ENCODE data around the gene BLOC1S4.
"Not testable (repeated sequence)": the region's sequence is repeated elsewhere in the genome, so short reads cannot be mapped to it uniquely, and the experiment has no call there.

Gene BLOC1S4, protein sequence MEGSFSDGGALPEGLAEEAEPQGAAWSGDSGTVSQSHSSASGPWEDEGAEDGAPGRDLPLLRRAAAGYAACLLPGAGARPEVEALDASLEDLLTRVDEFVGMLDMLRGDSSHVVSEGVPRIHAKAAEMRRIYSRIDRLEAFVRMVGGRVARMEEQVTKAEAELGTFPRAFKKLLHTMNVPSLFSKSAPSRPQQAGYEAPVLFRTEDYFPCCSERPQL

GRCh38 chr4:6716018-6716911 lies at the start of gene BLOC1S4:
Gene BLOC1S4, plus strand, starts transcription at chr4:6716174. Its CDS starts 36 bp downstream, at chr4:6716210.
- peak; percentile 94 for DNase-seq (ENCODE audit: low spot score)

DNA sequence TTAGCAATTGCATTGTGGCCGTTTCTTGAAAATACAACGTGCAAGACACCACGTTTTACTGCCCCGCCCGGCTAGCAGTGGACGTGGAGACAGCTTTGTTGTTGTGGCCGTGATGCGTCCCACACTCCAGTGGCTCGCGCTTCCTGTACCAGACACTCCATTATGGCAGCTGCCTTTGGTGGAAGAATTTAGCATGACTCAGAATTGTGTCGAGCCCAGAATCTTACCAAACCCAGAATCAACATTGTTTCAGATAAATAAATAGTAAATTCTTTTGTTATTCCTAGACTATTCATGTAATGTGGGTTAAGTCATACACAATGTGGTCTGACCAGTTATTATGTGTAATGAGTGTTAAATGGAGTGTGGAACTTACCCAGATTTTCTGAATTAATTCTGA lies 47.6 kb upstream of the BLOC1S4 start:
- DNase-seq (ENCODE audit: low spot score), result no peak

DNA sequence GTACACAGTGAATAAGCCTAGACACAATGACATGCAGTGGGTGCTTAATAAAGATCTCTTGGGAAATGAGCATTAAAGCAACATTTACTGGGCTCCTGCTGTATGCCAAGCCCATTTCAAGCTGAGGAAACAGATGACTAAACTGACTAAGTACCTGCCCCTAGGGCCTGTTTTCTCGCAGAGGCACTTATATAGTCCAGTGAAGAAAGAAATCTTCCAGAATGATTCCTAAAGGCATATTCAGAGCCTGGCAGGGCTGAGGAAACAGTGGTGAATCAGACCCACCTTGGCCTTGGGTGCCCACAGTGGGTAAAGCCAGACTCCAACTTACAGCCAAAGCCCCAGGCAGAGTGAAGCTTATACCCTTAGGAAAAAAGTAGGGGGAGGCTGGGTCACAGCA lies 44.3 kb upstream of the BLOC1S4 start:
- no peak for DNase-seq (ENCODE audit: low spot score)

DNA sequence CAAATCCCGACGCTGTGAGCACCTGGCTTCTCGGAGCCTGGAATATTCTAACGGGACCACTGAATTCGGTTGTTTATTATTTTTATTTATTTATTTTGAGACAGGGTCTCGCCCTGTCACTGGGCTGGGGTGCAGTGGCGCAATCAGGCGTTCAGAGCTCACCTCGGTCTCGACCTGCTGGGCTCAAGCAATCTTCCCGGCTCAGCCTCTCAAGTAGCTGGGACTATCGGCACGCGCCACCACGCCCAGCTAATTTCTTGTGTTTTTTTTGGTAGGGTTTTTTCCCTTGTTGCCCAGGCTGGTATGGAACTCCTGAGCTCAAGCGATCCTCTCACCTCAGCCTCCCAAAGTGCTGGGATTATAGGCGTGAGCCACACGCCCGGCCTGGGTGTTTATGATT lies 43.8 kb upstream of the BLOC1S4 start:
- no peak for DNase-seq (ENCODE audit: low spot score)

DNA sequence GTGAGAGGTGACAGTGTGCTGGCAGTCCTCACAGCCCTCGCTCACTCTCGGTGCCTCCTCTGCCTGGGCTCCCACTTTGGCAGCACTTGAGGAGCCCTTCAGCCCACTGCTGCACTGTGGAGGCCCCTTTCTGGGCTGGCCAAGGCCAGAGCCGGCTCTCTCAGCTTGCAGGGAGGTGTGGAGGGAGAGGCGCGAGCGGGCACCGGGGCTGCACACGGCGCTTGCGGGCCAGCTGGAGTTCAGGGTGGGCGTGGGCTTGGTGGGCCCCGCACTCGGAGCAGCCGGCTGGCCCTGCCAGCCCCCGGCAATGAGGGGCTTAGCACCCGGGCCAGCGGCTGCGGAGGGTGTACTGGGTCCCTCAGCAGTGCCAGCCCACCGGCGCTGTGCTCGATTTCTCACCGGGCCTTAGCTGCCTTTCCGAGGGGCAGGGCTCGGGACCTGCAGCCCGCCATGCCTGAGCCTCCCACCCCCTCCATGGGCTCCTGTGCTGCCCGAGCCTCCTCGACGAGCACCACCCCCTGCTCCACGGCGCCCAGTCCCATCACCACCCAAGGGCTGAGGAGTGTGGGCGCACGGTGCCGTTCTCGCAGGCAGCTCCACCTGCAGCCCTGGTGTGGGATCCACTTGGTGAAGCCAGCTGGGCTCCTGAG lies 43.3 kb upstream of the BLOC1S4 start:
- not testable (repeated sequence) for DNase-seq (ENCODE audit: low spot score)

DNA sequence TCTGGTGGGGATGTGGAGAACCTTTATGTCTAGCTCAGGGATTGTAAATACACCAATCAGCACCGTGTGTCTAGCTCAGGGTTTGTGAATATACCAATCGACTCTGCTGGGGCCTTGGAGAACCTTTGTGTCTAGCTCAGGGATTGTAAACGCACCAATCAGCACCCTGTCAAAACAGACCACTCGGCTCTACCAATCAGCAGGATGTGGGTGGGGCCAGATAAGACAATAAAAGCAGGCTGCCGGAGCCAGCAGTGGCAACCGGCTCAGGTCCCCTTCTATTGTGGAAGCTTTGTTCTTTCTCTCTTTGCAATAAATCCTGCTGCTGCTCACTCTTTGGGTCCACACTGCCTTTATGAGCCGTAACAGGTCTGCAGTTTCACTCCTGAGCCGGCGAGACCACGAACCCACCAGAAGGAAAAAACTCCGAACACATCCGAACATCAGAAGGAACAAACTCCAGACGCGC lies 42.7 kb upstream of the BLOC1S4 start:
- DNase-seq (ENCODE audit: low spot score), result not testable (repeated sequence)

GRCh38 chr4:6673660-6674499 lies 42.1 kb upstream of the BLOC1S4 start:
- DNase-seq (ENCODE audit: low spot score), result peak; percentile 91

GRCh38 chr4:6674500-6675149 lies 41.3 kb upstream of the BLOC1S4 start:
- DNase-seq (ENCODE audit: low spot score), result no peak

- DNase-seq (ENCODE audit: low spot score), result no peak
Measured at GRCh38 chr4:6676722-6677558, 39.0 kb upstream of the BLOC1S4 start.

DNA sequence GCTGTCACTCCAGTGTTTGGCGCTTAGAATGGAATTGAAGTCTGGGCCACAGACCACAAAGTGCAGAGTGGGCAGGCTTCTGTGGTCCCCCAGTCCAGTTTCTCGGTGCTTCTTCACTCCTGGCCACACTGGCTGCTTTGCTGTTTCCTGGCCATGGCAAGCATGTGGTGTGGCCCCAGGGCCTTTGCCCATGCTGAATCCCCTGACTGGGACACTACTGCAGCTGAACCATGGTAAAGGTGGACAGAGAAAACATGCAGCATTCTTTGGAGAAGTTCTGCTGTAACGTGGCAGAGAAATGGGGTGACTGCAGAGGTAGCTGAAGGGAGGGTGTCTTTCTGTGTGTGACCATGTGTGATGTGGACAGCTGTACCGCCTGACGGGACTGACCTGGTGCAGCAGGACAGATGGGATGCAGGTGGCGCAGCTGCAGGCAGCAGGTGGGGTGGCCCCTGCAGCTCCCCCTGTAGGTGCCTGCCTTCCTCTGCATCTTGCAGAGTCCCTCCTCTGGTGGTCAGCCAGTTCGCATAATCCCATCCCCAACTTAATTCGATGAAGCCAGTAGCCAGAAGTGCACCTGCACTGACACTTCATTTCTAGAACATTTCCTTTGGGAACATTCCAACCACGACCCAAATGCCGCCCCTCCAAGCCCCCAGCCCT lies 35.5 kb upstream of the BLOC1S4 start:
- no peak for DNase-seq (ENCODE audit: low spot score)

DNA sequence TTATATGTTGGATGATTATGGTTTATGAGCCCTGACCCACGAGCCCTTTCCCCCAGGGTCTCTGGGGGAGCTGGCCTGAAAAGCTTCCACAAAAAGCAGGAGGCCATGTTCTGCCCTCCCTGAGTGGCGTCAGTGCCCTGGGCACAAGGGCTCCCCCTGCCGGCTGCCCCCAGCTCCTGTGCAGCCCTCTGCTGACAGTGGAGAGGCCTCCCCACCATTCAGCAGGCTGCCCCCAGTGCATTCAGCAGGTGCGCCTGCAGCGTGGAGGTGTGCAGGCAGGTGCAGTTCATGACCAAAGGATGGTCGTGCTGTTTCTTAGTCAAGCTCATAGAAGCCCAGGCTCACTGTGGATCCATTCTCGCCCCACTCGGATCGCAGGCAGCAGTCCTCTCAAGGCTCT lies 34.8 kb upstream of the BLOC1S4 start:
- no peak for DNase-seq (ENCODE audit: low spot score)

DNA sequence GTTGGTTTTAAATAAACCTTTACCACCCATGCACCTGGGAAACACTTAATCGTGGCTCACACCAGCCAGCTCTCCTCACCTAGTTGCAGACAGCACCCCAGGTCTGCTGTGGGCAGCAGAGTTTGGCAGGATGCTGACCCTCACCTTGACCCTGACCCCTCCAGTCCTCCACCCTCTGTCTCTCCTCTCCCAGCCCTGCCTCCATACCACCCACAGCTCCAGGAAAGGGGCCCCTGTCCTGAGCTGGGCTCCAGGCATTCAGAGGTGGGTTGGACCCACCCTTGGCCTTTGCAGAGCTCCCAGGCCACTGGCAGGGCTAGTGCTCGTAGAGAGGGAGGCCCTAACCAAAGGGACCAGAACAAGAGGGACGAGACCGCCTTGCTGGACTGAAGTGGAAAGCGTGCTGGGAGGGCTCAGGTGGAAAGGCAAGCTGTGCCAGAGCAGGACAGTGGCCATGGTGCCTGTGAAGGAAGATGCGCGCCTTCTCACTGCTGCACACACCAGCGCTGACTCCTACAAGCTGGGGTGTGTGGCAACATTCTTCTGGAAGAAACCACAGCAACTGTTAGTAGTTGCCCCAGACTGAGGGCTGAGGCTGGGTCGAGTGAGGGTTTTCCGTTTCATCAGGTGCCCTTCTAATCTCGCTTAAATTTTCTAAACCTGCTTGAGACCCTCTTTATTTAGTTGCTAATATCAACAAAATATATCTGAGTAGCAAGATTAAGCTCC lies 32.9 kb upstream of the BLOC1S4 start:
- DNase-seq (ENCODE audit: low spot score), result no peak

DNA sequence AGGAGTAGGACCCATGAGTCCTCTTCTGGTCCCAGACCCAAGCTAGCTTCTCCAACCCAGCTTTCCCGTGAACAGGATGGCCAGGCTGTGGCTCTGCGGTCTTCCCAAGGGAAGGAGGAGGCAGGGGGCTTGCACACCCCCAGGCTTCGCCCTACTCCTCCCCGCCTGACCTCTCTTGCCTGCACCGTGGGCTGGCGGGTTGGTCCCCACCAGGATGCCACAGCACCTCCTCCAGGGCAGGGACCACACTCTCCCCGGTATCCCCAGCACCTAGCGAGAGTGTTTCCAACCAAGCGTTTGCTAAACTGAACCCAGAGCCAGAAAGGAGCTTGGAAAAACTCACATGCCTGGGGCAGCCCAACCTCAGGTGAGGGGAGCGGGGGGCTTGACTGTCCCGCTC lies 31.3 kb upstream of the BLOC1S4 start:
- DNase-seq (ENCODE audit: low spot score), result no peak

DNA sequence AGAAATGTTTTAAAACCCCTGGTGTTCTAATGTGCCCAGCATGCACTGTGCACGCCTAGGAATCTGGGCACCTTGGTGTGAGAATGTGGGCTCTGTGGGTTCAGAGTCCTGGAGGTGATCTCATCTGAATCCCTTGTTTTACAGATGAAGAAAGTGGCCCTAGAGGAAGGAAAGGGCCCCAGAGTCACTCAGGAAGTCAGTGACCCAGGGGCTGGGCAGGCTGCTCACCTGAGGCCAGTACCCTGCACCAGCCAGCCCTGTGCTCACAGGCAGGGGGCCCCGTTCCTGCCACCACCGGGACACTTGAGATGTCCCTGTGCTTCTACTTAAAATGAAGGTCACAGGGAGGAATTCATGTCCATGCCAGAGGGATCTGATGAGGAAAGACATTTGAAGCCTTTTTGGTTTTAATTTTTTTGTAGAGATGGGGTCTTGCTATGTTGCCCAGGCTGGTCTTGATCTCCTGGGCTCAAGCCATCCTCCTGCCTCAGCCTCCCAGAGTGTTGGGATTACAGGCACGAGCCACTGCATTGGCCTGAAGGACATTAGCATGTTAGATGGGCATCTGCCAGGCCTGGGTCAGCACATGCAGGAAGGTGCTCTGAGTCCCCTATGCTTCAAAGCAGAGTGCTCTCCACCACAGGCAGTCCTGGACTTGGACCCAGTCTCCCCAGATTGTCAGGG lies 29.7 kb upstream of the BLOC1S4 start:
- DNase-seq (ENCODE audit: low spot score), result no peak

DNA sequence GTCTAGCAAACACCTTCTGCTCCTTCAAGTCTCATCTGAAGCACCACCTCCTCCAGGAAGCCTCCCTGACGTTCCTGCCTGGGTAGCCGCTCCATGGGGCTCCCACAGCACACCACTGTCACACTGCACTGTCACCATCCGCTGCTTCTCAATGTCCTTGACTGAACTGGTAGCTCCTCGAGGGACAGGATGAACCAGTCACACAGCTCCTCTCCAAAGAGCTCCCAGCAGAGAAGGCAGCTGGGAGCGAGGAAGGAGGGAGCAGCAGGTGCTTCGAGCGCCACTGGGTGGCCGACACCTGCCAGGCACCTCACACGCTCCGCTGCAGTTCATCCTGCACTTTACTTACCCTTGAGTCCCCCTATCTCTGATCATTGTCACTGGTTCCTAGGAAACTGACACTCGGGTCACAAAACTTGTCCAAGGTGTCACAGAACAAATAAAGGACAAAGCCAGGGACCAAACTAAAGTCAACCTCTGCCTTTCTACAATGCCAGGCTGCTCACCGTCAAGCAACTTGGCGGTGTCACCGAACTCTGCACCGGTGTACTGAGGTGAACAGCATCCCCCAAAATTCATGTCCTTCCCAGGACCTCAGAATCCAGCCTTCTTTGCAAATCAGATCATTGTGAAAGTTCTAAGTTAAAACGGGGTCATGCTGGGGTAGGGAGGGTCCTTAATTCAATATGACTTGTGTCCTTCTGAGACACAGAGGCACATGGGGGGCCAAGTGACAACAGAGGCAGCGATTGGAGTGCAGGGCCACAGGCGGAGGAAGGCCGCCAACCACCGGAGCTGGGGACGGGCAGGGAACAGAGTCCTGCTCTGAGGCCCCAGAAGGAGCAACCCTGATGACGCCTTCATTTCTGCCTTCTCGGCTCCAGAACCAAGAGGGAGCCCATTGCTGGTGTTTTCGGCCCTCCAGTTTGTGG lies 27.8 kb upstream of the BLOC1S4 start:
- no peak for DNase-seq (ENCODE audit: low spot score)

DNA sequence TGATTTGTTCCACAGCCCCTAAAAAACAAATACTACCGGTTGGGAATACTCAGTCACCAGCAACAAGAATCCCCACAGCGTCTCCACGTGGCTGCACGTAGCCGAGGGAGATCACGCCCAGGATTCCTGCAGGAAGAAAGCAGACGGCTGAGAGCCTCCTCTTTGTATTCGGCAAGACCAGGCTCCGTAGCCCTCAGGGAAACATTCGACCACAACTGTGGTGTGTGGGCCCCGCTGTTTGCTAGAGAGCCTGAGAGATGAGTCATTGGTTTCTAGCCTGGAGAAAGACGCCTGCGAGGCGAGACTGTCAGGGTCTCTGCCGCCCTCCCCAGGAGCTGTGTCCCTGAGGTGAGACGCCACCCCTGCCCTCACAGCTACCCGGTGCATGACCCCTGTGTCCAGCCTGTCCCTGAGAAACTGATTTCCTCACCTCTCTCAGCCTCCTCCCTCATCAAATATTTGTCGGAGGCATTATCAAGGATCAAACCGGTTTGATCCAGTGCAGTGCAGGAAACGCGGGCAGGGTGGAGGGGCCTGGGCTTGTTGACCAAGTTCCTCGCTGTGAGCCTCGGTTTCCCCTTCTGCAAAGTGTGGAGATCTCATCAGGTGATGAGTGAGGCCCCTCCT lies 27.0 kb upstream of the BLOC1S4 start:
- DNase-seq (ENCODE audit: low spot score), result no peak

DNA sequence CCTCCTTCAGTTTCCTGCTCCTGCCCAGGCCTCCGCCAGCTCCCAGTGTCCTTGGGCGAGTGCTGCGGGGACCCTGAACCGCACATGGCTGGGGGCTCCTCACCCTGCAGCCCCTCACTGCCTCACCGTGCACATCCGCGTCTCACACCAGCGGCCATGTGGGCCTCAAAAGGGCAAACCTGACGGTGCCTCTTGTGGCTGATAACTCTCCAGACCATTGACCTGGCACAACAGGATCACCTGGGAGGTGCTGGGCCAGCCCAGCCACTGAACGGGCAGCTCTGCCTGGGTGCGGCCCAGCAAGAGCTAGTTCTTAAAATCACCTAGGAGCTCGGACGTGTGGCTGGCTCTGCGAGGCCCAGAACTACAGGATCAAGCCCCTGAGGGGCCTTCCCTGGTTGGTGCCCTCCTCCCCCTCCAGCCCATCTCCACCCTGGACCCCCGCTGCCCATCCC lies 26.4 kb upstream of the BLOC1S4 start:
- DNase-seq (ENCODE audit: low spot score), result no peak
